SK-N-DZ (cell line): ENCODE data around the gene PECR.

ENCODE experiments used
- DNase-seq: peaks from one replicate; pipeline ENCODE4 v3.0.0-alpha.2; 2015; ENCODE audit warnings: low spot score

PECR gene

DNA sequence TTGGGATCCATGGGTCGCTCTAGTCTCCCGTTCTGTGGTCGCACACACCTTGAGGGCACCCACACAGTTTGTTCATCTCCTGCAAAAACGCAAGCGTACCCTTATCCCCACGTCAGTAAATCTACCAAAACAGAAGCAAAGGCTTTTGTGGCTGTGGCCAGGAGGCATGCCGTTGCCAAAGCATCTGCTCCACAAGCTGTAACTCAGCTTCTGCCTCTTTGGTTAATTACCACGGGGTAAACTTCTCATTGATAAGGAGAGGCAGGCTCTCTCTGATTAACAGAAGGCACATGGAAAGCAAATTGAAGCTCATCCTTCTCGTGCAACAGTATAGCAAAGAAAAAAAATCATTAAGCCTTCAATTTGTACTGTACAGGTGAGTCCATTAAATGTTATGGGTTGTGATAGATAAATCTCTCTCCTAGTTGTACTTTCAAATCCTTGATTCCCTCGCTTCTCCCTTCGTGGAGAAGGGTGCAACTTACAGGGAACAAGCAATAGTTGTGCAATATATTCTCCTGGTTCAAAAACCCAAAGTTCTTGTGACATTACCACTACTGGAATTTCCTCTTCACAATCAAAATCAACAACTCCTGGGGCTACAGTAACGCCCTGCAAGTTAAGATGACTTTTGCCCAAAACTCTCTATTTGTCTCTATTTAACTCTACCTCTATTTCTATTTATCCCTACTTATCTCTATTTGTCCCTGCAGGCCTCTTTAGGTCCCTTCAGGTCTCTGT, 10.3 kb downstream of the PECR start:
- DNase-seq, result no peak

DNA sequence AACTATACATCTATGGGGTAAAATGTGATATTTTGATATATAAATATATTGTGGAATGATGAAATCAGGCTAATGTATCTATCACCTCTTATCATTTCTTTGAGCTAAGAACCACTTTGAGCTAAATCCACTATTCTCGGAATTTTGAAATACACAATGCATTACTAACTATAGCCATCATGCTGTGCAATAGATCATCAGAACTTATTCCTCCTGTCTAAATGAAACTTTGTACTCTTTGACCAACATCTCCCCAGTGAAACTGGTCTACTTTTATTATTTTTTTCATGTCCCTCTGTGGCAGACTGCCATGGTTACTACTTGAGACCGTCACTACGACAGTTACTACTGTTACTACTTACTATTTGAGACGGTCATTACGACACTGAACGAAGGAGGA, 11.4 kb downstream of the PECR start:
- DNase-seq, result no peak

DNA sequence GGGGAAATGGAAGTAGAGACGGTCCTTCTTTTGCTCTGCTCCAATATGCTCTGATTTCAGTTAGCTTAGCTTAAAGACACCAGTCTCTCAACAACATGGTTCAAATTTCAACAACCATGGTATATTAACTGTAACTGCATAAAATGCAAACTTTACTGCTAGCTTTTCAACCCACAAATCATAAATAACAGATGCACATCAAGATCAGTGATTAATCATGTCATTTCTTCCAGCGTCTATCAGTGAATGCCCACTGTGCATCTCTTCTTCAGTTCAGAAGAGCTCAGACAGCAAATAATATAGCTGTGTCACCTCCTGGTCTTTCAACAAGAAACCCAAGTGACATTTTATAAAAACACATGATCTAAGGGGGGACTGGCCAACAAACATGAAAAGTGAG, 12.6 kb downstream of the PECR start:
- no peak for DNase-seq

DNA sequence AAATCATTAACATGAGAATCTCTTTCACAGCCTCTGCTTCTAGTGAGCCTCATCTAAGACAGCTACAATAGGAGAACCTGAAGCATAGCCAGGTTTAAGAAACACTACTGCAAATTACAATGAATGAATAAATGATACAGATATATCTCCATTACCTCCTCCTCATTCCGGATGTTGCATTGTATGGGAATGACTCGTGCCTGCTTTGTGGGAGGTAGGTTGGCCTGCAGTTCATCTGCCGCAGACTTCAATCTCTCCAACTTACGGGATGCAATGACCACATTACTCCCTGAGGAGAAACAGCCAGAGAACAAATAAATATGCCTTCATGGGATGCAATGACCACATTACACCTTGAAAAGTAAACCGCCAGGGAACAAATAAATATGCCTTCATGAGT, 15.4 kb downstream of the PECR start:
- no peak for DNase-seq

DNA sequence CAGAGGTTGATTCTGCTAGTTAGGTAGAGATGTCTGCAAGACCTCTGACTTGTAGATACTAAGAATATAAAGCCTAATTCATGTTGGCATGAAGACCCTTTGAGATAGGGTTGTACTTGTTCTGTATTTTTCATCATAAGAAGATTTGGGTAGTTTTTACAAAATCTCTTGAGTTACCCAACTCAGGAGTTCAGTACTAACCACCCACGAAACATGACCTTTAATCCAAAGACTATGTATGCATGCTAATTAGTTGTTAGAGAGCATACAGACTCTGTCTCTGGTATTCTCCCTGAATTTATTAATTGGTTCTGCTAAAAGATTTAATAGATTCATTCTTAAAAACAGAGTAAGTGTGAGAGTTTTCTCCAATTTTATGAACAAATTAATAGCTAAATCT, 16.9 kb downstream of the PECR start:
- DNase-seq, result no peak

DNA sequence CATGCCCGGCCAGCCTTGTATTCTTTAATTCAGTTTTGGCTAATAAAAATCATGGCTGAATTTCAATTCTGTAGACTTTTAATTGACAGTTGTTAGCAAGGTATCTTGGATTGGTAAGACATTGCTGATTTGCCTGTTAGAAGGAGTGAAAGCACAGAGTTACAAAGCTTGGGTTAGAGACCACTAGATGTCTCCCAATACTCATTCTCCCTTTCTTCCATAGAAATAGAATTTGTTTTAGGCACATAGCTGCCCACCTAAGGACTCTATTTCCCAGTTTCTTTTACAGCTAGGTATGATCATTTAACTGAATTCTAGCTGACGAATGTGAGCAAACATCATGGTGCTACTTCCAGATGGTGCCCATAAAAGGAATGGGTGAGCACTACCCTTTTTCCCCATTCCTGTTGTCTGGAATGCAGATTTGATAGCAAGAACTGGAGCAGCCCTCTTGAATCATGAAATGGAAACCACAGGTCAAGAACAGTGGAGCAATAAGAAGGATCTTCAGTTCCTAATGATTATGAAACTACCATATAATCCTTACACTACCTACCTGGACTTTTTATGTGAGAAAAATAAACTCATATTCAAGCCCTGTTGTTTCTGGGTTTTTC, 17.5 kb downstream of the PECR start:
- DNase-seq, result no peak

DNA sequence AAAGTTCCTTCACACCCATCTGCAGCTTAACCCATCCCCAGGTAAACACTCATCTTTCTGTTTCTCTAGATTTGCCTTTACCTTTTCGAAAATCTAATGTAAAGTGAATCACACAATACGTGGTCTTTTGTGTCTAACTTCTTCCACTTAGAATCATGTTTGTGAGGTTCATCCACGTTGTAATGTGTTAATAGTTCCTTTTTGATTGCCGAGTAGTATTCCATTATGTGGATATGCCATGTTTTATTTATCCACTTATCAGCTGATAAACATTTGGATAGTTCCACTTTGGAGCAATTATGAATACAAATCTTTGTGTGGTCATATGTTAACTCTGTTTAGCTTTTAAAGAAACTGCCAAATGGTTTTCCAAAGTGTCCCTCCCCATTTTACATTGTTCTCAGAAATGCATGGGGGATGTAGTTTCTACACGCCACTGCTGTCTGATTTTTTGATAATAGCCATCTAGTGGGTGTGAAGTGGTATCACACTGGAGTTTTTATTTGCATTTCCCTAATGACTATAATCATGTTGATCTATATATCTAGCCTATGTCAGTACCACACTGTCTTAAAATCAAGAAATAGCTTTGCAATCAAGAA, 22.3 kb downstream of the PECR start:
- DNase-seq, result no peak

DNA sequence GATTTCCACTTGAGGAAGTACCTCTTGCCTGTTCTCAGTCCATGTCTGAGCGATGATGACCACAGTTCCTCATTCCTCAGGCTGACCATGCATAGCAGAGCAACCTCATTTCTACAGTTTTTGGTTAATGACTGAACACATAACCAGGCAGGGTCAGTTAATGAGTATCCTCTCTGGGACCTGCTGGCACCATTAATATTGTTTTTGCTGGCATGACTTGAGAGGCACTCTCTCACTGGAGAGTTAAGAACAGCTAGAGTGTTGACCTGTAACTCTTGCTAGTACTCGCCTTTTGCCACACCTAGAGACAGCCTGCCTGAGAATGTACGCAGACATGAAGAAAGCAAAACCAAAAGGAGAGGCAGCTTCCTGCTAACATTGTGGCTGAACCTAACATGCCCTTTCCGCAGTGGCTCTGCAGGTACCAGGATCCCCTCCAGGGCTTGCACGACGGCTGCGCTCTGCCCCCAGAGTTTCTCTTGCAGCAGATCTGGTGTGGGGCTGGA, 23.9 kb downstream of the PECR start:
- DNase-seq, result no peak

DNA sequence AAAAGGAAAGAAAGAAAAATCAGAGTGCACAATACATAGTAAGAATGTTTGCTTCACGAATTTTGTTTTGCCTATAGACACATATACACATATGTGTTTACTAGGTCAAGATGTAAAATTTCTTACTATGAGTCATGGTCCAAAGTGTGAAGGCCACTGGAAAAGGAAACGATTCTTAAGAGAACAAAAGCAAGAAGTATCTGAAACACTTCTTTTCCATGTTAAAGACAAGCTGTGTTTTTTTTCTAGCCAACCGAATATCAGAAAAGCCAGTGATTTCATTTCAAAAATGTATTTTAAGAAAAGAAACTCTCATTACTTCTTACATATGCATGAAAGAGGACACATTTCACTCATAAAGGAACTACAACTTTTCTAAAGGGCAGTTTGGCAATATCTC, 24.9 kb downstream of the PECR start:
- no peak for DNase-seq

DNA sequence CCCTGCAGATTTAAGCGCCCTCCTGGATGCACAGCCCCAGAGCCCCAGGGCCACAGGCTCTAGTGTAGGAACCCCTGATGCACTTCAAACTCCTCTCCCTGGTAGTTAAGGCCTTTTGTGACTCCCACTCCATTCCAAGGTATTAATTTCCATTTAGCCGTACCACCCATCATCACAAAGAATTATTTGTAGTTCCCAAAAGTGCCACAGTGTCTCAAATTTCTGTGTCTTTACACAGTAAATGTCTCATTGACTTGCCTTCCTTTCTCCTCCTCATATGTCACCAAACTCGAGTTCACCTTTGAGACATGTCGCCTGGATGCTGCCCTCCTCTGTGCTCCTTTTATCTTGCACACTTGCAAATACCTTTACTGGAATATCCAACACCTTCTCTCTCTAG, 25.9 kb downstream of the PECR start:
- no peak for DNase-seq

DNA sequence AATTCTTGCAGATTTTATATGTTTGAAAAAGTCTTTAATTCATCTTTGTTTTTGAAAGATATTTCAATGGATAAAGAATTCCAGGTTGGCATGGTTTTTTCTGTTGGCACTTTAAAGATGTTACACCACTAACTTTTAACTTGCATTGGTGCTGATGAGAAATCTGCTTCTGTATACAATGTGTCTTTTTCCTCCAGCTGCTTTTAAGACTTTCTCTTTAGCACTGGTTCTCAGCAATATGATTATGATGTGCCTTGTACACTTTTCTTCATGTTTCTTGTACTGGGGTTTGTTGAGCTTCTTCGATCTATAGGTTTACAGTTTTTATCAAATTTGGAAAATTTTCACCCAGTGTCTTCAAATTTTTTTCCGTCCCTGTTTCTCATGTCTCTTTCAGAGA, 29.2 kb downstream of the PECR start:
- DNase-seq, result no peak

DNA sequence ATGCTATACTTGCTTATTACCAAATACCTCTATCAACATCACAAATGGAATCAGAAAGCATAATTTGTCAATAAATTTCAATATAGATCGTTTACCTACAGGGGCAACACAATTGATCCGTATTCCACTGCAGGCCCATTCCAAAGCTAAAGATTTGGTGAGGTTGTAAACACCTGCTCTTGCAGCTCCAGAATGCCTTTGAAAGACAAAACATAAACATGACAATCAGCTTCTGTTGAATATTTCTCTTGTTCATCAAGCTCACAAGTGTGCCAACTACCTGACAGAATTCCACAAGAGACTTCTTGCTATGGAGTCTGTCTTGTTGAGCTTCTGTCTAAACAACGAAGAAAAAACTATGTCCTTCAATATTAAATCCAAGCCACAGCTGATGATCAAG, 30.3 kb downstream of the PECR start:
- no peak for DNase-seq

DNA sequence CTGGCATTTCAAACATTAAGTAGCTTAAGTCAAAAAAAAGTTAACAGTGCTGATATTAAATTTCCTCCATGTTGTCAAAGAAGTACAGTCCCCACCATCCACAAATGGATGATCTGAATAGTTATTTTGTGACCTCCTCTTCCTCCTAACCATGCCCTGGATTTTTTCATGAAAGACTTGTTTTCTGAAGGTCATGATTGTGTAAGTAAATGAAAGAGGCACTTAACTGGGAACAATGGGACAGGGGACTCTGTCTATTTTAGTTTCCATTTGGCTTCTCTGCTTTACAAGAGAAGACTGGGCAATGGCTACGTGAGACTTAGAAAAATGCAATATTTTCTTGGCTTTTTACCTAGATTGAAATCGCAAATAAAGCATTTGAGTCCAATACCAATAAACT, 32.2 kb downstream of the PECR start:
- no peak for DNase-seq

DNA sequence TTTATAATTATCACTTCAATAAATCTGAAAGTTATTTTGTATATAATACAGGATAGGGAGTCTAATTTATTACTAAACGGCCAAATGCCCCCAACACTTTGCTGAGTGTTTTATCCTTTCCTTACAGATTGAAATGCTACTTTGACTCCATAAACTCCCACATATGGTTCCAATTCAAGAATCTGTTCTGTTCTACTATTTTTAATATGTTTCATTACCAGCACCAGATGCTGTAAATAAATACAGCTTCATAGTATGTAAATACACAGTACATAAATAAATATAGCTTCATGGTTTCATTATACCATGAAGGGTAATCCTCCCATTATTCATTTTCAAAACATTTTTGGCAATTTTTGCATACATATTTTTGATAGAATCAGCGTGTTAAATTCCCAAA, 34.2 kb downstream of the PECR start:
- DNase-seq, result no peak

DNA sequence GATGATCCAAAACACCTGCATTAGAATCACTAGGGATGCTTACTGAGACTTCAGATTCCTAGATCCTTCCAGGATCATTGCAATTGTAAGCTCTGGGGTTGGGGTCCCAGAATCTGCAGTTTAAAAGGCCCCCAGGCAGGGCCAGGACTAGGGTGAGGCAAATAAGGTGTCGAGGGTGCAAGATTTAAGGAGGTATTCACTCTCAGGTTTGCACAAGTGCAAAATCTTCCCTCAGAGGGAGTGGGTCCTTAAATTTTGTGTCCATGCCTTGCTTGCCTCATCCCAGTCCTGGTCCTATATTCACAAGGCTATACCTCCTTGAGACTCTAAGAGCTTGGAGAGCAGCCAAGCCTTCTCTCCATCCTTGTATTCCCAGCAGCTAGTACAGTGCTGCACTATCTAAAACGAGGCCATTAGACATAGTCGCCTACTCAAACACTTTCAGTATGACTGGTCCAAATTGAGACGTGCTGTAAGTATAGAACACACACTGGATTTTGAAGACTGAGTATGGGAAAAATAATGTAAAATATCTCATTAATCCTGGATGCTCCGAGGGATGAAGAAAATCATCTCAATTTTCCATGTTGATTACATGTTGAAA, 36.6 kb downstream of the PECR start:
- DNase-seq, result no peak

DNA sequence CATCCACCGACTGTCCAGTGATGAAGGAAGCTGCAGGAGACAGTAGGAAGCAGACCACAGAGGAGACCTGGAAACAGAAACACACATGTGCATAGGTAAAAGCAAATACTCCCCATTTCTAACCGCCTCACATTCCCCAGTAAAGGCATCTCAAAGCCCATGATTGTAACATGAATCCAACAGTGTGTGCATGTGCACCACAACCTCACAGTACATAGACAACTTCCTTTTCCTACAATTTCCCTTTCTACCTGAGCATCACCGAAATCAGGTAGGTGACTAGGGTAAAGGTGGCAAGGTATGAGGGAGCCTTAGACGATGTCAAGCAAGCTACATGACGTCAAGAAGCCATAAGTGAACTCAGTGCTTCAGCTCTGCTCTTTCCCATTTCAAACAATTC, 37.7 kb downstream of the PECR start:
- DNase-seq, result no peak

DNA sequence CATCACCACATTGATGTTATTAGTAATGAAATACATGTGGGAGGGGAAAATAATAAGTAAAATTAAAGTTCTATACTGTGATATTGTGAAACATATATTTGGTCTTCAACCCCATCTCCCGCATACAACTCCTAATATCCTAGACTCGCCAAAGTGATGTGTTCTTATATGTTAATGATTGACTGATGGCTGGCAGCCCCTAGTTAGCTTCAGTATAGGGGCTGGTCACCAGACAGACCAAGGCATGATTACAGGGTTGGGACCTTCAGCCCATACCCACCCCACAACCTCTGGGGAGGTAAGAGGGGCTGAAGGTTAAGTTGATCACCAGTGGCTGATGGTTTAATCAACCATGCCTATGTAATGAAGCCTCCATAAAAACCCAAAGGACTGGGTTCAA, 40.2 kb downstream of the PECR start:
- DNase-seq, result no peak

DNA sequence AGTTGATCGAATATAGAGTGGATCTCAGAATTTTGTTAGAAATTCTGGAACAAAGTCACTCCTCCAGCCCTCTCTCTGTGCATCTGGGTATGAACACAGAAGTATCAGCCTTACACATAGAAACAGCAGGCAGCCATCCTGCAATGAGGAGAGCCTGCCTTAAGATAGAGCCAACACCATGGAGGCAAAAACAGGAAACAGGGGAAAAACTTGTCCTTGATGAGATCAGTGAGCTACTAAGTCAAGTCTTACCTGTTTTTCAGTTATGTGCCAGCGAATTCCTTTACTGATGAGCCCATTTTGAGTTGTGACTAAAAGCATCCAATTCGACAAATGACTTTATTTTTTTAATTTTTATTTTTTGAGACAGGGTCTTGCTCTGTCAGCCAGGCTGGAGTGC, 41.7 kb downstream of the PECR start:
- DNase-seq, result no peak

DNA sequence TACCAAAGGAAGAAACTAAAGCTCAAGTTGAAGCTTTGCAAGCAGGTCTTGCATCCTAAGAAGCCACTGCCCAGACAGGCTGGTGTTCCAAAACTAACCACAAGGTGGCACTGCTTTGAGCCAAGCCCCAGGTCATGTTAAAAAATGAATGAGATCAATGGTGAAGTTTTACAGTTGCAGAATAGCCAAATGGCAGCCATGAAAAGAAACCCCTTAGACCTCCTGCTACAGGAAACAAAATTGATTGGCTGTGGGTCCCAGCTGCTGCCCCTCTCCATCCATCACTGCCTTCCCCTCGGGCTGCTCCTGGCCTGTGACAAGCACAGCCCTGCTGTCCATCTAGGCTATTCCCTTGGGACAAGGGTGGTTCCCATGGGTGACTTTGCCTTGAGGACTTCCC, 47.5 kb downstream of the PECR start:
- DNase-seq, result peak; percentile 74

DNA sequence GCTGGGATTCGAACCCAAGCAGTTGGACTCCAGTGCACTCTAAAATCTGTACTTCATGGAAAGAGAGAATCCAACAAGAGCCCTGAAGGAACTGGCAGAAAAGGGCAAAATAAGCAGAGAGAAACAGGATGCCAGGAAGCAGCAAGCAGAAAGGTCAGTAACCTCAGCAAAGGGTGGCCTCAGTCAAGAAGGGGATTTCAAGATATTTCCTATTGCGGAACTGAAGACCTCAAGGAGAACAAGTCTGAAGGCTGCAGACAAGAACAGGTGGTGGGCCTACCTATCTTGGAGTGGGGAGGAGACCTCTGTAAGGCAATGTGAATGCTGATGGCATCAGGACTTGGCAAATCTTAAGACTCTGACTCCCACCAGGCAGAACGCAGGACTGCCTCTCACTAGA, 48.2 kb downstream of the PECR start:
- no peak for DNase-seq

DNA sequence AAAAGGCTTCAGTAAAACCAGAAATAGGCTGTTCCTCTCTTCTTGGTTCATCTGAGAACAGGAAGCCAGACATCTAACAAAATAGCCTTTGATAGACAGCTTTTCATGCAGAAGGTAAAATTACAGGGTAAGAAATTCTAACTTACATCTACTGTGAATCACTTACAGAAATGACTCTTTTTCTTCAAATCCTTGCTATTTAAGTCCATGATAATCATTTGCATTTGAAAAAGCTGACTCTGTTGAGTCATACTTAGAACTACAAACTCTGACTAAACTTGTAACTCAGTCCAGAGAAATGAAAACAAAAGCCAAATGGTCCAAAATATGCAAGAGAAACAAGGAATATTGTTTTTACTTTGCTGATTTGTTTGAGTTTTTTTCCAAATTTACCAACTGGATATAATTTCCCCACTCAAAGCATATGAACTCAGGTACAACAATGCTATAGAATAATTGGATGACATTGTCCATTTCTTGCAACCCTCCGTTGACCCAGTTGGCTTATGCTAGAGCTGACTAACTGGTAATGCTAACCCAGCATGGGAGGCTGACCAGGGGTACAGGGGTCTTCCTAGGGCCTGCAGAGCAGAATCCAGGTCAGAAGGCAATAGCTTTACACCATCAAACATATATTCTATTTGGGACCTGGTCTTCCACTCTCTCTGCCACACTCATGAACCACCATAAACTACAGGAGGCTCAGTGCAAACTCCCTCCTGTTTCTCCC, 49.5 kb downstream of the PECR start:
- no peak for DNase-seq

DNA sequence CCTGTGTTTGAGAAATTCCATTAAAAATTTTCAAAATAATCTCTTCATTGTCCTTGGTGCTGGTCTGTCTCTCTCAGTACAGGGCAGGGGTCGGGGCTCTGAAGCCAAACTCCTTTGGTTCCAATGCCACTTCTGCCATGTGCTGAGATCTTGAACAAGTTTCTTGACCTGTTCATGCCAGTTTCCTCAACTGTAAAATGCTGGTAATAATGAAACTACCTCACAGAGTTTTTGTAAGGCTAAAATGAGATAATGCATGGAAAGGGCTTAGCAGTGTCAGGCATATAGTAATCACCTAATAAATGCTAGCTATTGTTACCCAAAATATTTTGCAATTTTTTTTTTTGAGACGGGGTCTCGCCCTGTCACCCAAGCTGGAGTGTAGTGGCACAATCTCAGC, 51.4 kb downstream of the PECR start:
- no peak for DNase-seq
